ENCODE data around the gene SESN1.

SESN1 gene

DNA sequence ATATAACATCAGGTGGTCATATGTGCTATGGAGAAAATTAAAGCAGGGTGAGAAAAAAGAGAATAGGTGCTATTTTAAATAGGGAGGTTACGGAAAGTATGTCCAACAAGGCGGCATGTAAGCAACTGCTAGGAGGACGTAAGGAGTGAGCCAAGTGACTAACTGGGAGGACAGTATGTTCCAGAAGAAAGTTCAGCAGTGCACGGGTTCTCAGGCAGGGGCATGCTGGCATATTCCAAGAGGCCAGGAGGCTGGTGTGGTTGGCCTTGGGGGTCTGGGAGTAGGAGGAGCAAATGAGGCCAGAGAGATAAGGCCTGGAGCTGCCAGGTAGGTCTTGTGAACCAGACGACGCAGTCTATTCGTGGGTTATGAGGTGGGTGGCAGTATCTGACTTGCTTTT is 134.0 kb downstream of the SESN1 start:
- no peak overlapping the region for H3K27ac ChIP-seq
- TF ChIP-seq ZFX (IDR thresholded peaks at IDR 0.05; ENCODE audit: borderline replicate concordance), result no peak
- TF ChIP-seq CTCF (IDR thresholded peaks at IDR 0.05), result no peak

DNA sequence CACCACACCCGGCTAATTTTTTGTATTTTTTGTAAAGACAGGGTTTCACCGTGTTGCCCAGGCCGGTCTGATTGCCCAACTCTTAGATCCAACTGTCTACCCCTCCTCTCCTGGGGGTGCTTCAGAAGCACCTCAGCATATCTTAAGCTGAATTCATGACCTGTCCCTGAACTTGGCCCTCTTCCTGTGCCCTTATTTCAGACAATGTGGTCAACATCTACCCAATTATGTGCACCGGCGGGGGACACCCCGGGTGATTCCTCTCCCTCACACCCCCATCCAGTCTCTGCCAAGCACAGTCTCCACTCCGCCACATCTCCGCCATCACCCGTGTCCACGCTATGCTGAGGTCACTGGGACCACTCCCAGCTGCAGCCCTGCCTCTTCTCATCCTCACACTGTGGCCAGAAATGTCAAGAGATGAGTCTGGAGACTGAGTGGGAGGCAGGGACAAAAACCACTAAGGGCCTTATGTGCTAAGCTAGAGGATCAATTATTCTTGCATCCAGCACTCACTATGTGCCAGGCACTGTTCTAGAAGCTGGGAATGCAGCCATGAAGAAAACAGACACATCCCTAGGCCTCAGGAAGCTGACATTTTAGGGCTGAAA is 134.6 kb downstream of the SESN1 start:
- TF ChIP-seq ZFX (IDR thresholded peaks at IDR 0.05; ENCODE audit: borderline replicate concordance), result no peak
- TF ChIP-seq CTCF (IDR thresholded peaks at IDR 0.05), result no peak
- no peak overlapping the region for H3K27ac ChIP-seq

DNA sequence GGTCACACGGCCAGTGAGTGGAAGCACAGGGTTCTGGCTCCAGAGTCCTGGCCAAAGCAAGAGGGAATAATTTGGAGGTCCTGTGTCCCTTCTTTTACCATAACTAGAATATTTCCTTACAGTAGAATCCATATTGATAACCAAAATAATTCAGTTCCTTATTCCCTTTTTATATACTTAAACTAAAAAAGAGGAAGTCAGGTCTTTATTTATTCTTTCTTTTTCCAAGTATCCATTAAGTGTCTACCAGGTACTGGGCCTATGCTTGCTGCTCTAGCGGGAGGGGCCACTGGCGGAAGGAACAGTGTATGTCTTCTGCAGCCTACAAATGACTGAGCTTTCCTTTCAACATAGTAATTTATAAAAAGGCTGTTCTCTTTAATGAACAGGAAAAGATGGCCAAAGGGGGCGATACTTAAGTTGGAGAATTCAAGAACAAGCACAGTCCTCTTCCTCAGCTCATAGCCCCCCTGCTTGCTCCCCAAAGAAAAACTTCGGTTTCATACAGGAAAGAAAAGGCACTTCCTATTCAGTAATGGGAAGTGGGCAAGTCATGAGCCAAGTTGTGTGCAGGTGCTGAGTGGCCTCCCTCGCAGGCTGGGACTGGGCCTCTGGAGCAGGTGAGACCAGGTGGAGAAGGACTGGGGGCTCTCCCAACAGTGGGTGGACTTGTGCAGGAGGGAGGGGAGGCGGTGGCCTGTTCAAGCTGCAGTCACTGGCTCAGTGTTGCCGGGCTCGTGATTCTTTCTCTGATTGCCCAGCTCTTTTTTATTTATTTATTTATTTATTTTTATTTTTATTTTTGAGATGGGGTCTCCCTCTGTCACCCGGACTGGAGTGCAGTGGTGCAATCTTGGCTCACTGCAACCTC is 135.5 kb downstream of the SESN1 start:
- TF ChIP-seq CTCF (IDR thresholded peaks at IDR 0.05), result no peak
- TF ChIP-seq ZFX (IDR thresholded peaks at IDR 0.05; ENCODE audit: borderline replicate concordance), result no peak
- H3K27ac ChIP-seq, result no peak overlapping the region

GRCh38 chr6:108957221-108957620 is 137.4 kb downstream of the SESN1 start:
- H3K27ac ChIP-seq, result no peak overlapping the region
- TF ChIP-seq CTCF (IDR thresholded peaks at IDR 0.05) (no peak), ZFX (IDR thresholded peaks at IDR 0.05; ENCODE audit: borderline replicate concordance) (no peak)

DNA sequence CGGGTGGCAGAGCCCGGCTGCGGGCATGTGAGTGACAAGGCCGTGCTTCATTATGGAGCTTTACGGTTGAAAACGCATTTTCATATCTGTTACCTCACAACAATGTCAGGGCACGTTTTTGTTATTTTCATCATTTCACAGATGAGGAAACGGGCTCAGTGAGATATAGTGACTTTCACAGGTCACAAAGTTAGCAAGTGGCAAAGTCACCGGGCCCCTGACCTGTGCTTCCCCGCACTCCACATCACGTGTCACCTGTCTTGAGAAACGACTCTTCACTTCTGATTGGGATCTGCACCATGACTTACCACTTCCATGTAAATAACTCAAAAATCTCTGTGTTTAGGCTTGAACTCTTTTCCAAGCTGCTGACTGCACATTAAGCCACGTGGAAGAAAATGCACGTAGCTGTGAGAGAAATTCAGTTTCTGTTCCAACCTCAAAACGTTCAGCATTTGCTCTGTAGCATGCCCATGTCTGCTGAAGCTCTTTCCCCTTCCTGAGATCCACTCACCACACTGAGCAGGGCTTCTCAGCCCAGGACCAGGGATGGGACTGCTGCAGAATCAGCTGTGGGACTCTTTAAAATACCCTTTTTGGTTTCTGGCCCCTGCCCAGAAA is 139.2 kb downstream of the SESN1 start:
- TF ChIP-seq CTCF (IDR thresholded peaks at IDR 0.05) (no peak), ZFX (IDR thresholded peaks at IDR 0.05; ENCODE audit: borderline replicate concordance) (no peak)
- H3K27ac ChIP-seq, result no peak overlapping the region

DNA sequence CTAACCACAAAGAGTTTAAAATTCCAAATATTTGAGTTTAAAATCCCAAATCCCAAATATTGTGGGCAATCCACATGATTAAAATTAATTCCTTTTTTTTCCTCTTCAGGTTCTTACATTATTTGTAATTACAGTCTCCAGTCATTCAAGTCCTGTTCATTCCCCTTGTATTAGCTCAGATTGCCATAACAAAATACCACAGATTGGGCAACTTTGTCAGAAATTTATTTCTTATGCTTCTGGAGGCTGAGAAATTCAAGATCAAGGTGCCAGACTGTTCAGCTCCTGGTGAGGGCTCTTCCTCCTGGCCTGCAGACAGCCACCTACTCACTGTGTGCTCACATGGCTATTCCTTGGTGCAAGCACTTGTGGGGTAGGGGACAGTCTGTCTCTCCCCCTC is 141.0 kb downstream of the SESN1 start:
- TF ChIP-seq CTCF (IDR thresholded peaks at IDR 0.05), result no peak
- TF ChIP-seq ZFX (IDR thresholded peaks at IDR 0.05; ENCODE audit: borderline replicate concordance), result no peak
- no peak overlapping the region for H3K27ac ChIP-seq
